Activated CD4-positive, alpha-beta memory T cell treated with anti-CD3 and anti-CD28 coated beads, Interleukin-2, amount 10 ng/mL, durations not matched to agents 7 days and 5 days (primary cell): ENCODE measurements around the gene SPOCD1. TPM values are rescaled to one million over a fixed set of nuclear protein-coding genes. Genes with fewer than 3 reads are reported as not detected.
A peak's percentile ranks its signal among the peaks of the same experiment; 100 is the strongest.
"Not testable (repeated sequence)": the region's sequence is repeated elsewhere in the genome, so short reads cannot be mapped to it uniquely, and the experiment has no call there.

Experiments used
- CTCF ChIA-PET: fragments of 350-600 bp; sonication (Branson Sonifier 250); formaldehyde crosslinking; loops from one replicate; lab custom pipeline; 2021; ENCODE audit warnings: antibody characterized with exemption, inconsistent platforms; lab: Charles Lee
- POLR2A ChIA-PET: fragments of 350-600 bp; sonication (Branson Sonifier 250); formaldehyde crosslinking; loops from one replicate; lab custom pipeline; 2021; ENCODE audit warnings: antibody characterized with exemption; lab: Charles Lee
- DNase-seq: peaks from one replicate; pipeline ENCODE4 v3.0.0-alpha.2; 2020
- H3K27ac Mint-ChIP-seq: one replicate; pipeline ENCODE4 v1.8.0; 2021; ENCODE audit warnings: mild to moderate bottlenecking, mixed read lengths
- H3K27me3 Mint-ChIP-seq: one replicate; pipeline ENCODE4 v1.8.0; 2021; ENCODE audit warnings: mixed read lengths
- H3K36me3 Mint-ChIP-seq: one replicate; pipeline ENCODE4 v1.8.0; 2021; ENCODE audit warnings: low read depth, mixed read lengths
- H3K4me1 Mint-ChIP-seq: one replicate; pipeline ENCODE4 v1.8.0; 2021; ENCODE audit warnings: mixed read lengths
- H3K4me3 Mint-ChIP-seq: one replicate; pipeline ENCODE4 v1.8.0; 2021; ENCODE audit warnings: mild to moderate bottlenecking, mixed read lengths
- H3K9me3 Mint-ChIP-seq: one replicate; pipeline ENCODE4 v1.8.0; 2021; ENCODE audit warnings: mixed read lengths
- total RNA-seq, 2 experiments: library from RNA; stranded (reverse); gene quantifications; one replicate each; pipeline ENCODE4 v1.2.3, GENCODE V29; 2021

Gene SPOCD1
- total RNA-seq, 2 experiments from 2014 or later: 0.08 to 0.15 TPM

- ChIA-PET POLR2A (no interaction called here), CTCF (interaction anchor here (2.0 kb wide), 1 partner anchor 10 kb away, joined by 5 read pairs; no protein-coding TSS in a partner anchor)
- no peaks in the 10 kb centered on the region for H3K9me3 Mint-ChIP-seq
- H3K36me3 Mint-ChIP-seq: no peaks in the 10 kb centered on the region
- no peak for DNase-seq
- H3K27me3 Mint-ChIP-seq: no peaks in the 10 kb centered on the region
- H3K27ac Mint-ChIP-seq: no peak overlapping the region
- H3K4me3 Mint-ChIP-seq: no peak overlapping the region
- H3K4me1 Mint-ChIP-seq: peaks cover 24% of the 10 kb centered on the region
Observed at GRCh38 chr1:31823780-31824179, 8.0 kb upstream of the SPOCD1 start.

DNA sequence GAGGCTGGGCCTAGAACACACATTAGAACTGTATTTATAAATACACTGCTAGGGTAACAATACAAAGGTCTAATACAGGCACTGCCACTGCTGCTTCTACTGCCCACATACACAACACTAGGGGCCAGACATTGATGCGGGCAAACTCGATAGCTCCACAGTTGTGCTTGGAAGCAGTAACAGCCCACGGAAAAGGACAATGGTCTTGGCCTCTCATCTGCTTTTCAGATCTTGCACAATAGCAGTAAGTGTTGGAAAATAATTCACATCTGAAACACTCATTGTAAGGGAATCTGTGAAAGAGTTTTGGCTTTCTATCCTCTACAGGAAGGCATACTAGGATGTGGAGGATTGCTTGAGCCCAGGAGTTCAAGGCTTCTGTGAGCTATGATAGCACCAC is 6.9 kb upstream of the SPOCD1 start:
- Mint-ChIP-seq H3K9me3 (no peaks in the 10 kb centered on the region), H3K27me3 (no peaks in the 10 kb centered on the region), H3K4me1 (peaks cover 16% of the 10 kb centered on the region), H3K4me3 (no peak overlapping the region), H3K36me3 (no peaks in the 10 kb centered on the region), H3K27ac (no peak overlapping the region)
- no peak for DNase-seq
- CTCF ChIA-PET: interaction anchor here (0.5 to 2.0 kb wide), 3 partner anchors 9 to 1393 kb away, joined by 3 to 6 read pairs (median 5); no protein-coding TSS in a partner anchor
- POLR2A ChIA-PET: no interaction called here

GRCh38 chr1:31820196-31820595 is 4.4 kb upstream of the SPOCD1 start:
- H3K4me1 Mint-ChIP-seq, H3K9me3 Mint-ChIP-seq, H3K27me3 Mint-ChIP-seq, DNase-seq, H3K27ac Mint-ChIP-seq, POLR2A ChIA-PET, H3K36me3 Mint-ChIP-seq, H3K4me3 Mint-ChIP-seq: not testable (repeated sequence)
- CTCF ChIA-PET: interaction anchor here (1.0 kb wide), 1 partner anchor 144 kb away, joined by 3 read pairs; no protein-coding TSS in a partner anchor

GRCh38 chr1:31818206-31818605 is 2.4 kb upstream of the SPOCD1 start:
- Mint-ChIP-seq H3K4me1 (peaks cover 10% of the 10 kb centered on the region), H3K9me3 (no peaks in the 10 kb centered on the region), H3K27me3 (no peaks in the 10 kb centered on the region), H3K4me3 (no peak overlapping the region), H3K27ac (no peak overlapping the region), H3K36me3 (no peaks in the 10 kb centered on the region)
- ChIA-PET CTCF (interaction anchor here (1.2 to 7.7 kb wide), 3 partner anchors 122 to 245 kb away, joined by 4 to 85 read pairs (median 5); no protein-coding TSS in a partner anchor), POLR2A (interaction anchor here (1.2 kb wide), 1 partner anchor 9 kb away, joined by 5 read pairs; no protein-coding TSS in a partner anchor)
- DNase-seq: no peak

DNA sequence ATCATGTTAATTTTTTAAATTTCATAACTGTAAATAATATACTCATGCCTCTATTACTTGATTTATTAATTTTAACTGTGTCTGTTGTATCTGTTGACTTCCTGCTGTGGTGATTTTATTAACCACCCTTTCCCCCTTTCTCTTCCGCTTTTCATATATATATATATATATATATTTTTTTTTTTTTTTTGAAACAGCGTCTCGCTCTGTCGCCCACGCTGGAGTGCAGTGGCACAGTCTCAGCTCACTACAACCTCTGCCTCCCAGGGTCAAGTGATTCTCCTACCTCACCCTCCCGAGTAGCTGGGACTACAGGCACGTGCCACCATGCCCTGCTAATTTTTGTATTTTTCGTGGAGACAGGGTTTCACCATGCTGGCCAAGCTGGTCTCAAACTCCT is 1.1 kb upstream of the SPOCD1 start:
- not testable (repeated sequence) for H3K4me1 Mint-ChIP-seq, H3K27me3 Mint-ChIP-seq, H3K4me3 Mint-ChIP-seq, H3K9me3 Mint-ChIP-seq, H3K36me3 Mint-ChIP-seq, H3K27ac Mint-ChIP-seq
- POLR2A ChIA-PET: interaction anchor here (0.7 to 2.5 kb wide), 6 partner anchors 10 to 197 kb away, joined by 3 to 10 read pairs (median 4); no protein-coding TSS in a partner anchor
- DNase-seq: peak; percentile 4
- CTCF ChIA-PET: interaction anchor here (0.5 to 7.7 kb wide), 13 partner anchors 20 to 699 kb away, joined by 3 to 85 read pairs (median 4); no protein-coding TSS in a partner anchor

GRCh38 chr1:31816501-31816900 is 679 bp upstream of the SPOCD1 start:
- not testable (repeated sequence) for H3K27me3 Mint-ChIP-seq, H3K36me3 Mint-ChIP-seq, H3K9me3 Mint-ChIP-seq, H3K4me1 Mint-ChIP-seq, H3K27ac Mint-ChIP-seq, DNase-seq, H3K4me3 Mint-ChIP-seq
- ChIA-PET POLR2A (interaction anchor here (0.7 to 2.5 kb wide), 6 partner anchors 85 to 198 kb away, joined by 3 to 10 read pairs (median 4); no protein-coding TSS in a partner anchor), CTCF (interaction anchor here (0.5 to 7.7 kb wide), 17 partner anchors 20 to 293 kb away, joined by 3 to 85 read pairs (median 4); no protein-coding TSS in a partner anchor)

GRCh38 chr1:31815307-31815645 is 546 bp downstream of the SPOCD1 start:
- H3K36me3 Mint-ChIP-seq: no peaks in the 10 kb centered on the region
- H3K27me3 Mint-ChIP-seq: no peaks in the 10 kb centered on the region
- no peaks in the 10 kb centered on the region for H3K9me3 Mint-ChIP-seq
- no peak overlapping the region for H3K4me3 Mint-ChIP-seq
- DNase-seq: no peak
- POLR2A ChIA-PET: interaction anchor here (0.6 to 2.5 kb wide), 6 partner anchors 33 to 199 kb away, joined by 3 to 10 read pairs (median 4); no protein-coding TSS in a partner anchor
- no peak overlapping the region for H3K27ac Mint-ChIP-seq
- CTCF ChIA-PET: interaction anchor here (0.5 to 7.7 kb wide), 36 partner anchors 10 to 294 kb away, joined by 3 to 85 read pairs (median 4); no protein-coding TSS in a partner anchor
- H3K4me1 Mint-ChIP-seq: peaks cover 10% of the 10 kb centered on the region

DNA sequence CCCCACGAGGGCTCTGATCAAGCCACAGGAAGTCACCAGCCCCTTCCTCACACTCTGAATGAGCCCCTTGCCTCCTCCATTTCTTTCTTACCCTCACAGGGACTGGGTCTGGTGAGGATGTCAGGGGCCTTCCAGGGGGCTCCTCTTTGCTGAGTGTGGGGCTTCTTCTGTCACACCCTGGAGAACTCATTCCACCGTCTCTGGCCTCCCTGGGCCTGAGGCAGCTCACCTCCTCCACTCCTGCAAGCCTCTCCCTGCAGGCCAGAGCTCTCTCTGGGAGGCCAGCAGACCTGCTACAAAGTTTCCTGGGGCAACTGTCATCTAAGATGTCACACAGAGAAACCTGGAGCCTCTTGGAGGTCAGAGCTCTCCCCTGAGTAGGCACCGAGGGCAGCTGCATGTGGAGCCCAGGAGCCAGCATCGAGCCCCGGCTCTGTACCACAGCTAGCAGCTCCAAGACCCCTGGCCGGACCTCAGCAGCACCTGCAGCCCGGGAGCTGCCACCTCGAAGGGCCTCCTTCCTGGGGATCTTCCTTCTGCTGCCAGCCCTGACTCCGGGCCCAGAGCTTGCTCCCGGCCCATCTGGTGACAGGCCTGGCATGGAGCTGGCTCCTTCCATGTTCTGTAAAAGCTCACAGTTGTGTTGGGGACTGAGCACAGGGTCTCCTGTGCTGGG is 1.1 kb downstream of the SPOCD1 start:
- ChIA-PET CTCF (interaction anchor here (0.8 to 7.7 kb wide), 13 partner anchors 9 to 248 kb away, joined by 3 to 85 read pairs (median 4); no protein-coding TSS in a partner anchor), POLR2A (interaction anchor here (1.0 to 2.5 kb wide), 4 partner anchors 115 to 149 kb away, joined by 3 to 10 read pairs (median 6); no protein-coding TSS in a partner anchor)
- H3K9me3 Mint-ChIP-seq: no peaks in the 10 kb centered on the region
- no peak overlapping the region for H3K27ac Mint-ChIP-seq
- DNase-seq: no peak
- H3K27me3 Mint-ChIP-seq: no peaks in the 10 kb centered on the region
- peaks cover 10% of the 10 kb centered on the region for H3K4me1 Mint-ChIP-seq
- H3K4me3 Mint-ChIP-seq: no peak overlapping the region
- no peaks in the 10 kb centered on the region for H3K36me3 Mint-ChIP-seq

GRCh38 chr1:31814041-31814511 is 1.7 kb downstream of the SPOCD1 start:
- no peak overlapping the region for H3K27ac Mint-ChIP-seq
- no peaks in the 10 kb centered on the region for H3K9me3 Mint-ChIP-seq
- H3K4me3 Mint-ChIP-seq: no peak overlapping the region
- peaks cover 10% of the 10 kb centered on the region for H3K4me1 Mint-ChIP-seq
- ChIA-PET CTCF (interaction anchor here (1.4 to 7.7 kb wide), 4 partner anchors 9 to 249 kb away, joined by 5 to 85 read pairs (median 6); no protein-coding TSS in a partner anchor), POLR2A (interaction anchor here (0.8 to 2.5 kb wide), 5 partner anchors 13 to 150 kb away, joined by 3 to 10 read pairs (median 4); no protein-coding TSS in a partner anchor)
- H3K36me3 Mint-ChIP-seq: no peaks in the 10 kb centered on the region
- no peak for DNase-seq
- no peaks in the 10 kb centered on the region for H3K27me3 Mint-ChIP-seq

DNA sequence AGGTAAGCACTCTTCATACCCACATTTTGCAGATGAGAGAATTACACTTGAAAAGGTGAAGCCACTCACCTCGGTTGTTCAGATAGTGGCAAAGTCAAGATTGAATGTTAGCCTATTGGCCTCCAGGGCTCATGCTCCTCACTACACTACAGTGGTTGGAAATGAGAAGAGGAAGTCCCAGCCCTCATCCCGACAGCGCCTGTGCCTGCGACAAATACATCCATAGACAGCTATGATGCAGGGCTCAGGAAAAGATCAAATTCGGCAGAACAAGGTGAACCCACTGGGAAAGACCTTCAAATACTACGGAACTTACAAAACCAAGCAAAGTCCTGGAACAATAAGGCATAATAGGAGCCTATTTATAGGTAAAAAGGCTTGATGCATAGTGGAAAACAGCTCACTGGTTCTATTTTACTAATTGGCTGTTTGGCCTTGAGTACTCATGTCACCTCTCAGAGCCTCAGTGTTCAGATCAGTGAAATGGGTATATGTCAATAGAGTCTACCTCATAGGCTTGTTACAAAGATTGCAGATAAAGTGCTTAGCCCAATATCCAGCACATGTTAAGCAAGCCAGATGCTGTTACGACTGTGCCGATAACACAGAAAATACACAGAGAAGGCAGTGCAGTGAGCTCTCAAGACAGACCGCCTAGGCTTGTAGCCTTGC is 3.5 kb downstream of the SPOCD1 start:
- Mint-ChIP-seq H3K27ac (no peak overlapping the region), H3K36me3 (no peaks in the 10 kb centered on the region), H3K9me3 (no peaks in the 10 kb centered on the region), H3K4me1 (peaks cover 8% of the 10 kb centered on the region), H3K27me3 (peaks cover 4% of the 10 kb centered on the region), H3K4me3 (no peak overlapping the region)
- ChIA-PET CTCF (interaction anchor here (1.1 to 7.7 kb wide), 3 partner anchors 151 to 418 kb away, joined by 3 to 85 read pairs (median 6); no protein-coding TSS in a partner anchor), POLR2A (no interaction called here)
- DNase-seq: peak; percentile 11

- no peak overlapping the region for H3K4me3 Mint-ChIP-seq
- peaks cover 5% of the 10 kb centered on the region for H3K4me1 Mint-ChIP-seq
- POLR2A ChIA-PET: no interaction called here
Observed at GRCh38 chr1:31811605-31812004, 4.2 kb downstream of the SPOCD1 start.

GRCh38 chr1:31809698-31810097 is 6.1 kb downstream of the SPOCD1 start:
- Mint-ChIP-seq H3K27me3 (peaks cover 4% of the 10 kb centered on the region), H3K9me3 (no peaks in the 10 kb centered on the region), H3K36me3 (no peaks in the 10 kb centered on the region), H3K4me1 (no peaks in the 10 kb centered on the region), H3K4me3 (no peak overlapping the region), H3K27ac (no peak overlapping the region)
- ChIA-PET CTCF (interaction anchor here (0.6 to 1.2 kb wide), 2 partner anchors 79 to 204 kb away, joined by 3 read pairs; partner anchors contain the start of gene KHDRBS1), POLR2A (no interaction called here)
- DNase-seq: no peak

More at GRCh38 chr1:31811605-31812004, 4.2 kb downstream of the SPOCD1 start:
- Mint-ChIP-seq H3K9me3 (no peaks in the 10 kb centered on the region), H3K27ac (no peak overlapping the region), H3K36me3 (no peaks in the 10 kb centered on the region), H3K27me3 (peaks cover 4% of the 10 kb centered on the region)
- DNase-seq: no peak
- CTCF ChIA-PET: interaction anchor here (1.0 to 7.7 kb wide), 2 partner anchors 152 to 255 kb away, joined by 3 to 85 read pairs; no protein-coding TSS in a partner anchor
